Activated gamma-delta T cell treated with anti-CD3 and anti-CD28 coated beads, Interleukin-2, amount 50 U/mL, for 16 hours (primary cell): ENCODE data around the gene SLIT1.

Experiments used
- DNase-seq: peaks from one replicate; pipeline ENCODE4 v3.0.0-alpha.2; 2020; ENCODE audit warnings: low read depth

The SLIT1 gene

DNA sequence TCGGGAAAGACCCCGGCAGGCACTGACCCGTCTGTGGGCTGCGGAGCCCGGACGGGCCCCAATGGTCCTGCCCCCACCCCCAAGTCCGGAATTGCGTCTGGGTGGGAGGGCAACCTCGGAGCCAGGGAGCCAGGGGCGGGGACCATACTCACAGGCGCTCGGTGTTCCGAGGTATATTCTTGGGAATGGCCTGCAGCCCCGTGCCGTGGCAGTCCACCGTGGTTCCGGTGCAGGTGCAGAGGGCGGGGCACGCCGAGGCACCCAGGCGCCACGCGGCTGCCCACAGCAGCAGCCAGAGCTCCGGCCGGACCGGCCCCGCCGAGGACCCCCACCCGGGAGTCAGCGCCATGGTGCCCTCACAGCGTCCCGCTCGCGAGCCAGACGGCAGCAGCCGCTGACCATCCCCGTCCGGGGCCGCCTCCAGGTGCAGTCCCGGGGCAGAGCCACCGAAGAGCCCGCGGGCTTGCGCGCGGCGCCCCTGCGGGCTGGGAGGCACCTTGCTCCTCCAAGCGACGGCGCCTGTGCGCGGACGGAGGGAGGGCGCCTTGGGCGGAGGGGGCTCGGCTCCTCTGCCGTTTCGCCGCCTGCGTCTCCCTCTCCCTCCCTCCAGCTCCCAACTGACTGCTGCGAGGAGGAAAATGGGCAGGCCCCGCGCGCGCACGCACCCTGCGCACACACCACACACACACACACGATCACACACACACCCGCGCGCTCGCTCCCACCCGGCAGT, at the start of gene SLIT1:
SLIT1 (minus strand) TSS at position 634 of the 733 bp plus-strand sequence; CDS start at position 349, 285 bp downstream.
- DNase-seq = no peak

DNA sequence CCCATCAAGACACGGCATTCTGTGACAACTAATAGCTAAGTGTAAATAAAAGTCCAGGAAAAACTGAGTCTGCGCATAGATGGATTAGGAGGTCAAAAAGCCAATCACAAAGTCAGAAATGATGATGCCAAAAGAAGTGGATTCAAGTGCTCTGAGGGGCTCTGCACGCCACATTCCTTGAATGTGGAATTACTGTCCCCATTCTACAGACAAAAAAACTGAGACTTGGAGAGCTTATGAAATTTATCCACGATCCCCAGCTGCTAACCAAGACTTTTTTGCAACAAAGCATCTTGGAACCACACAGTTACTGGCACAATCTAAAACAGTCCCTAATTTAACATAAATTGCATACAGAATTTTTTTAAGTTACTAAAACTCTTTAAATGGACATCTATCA, 49.6 kb upstream of the SLIT1 start:
- no peak for DNase-seq

DNA sequence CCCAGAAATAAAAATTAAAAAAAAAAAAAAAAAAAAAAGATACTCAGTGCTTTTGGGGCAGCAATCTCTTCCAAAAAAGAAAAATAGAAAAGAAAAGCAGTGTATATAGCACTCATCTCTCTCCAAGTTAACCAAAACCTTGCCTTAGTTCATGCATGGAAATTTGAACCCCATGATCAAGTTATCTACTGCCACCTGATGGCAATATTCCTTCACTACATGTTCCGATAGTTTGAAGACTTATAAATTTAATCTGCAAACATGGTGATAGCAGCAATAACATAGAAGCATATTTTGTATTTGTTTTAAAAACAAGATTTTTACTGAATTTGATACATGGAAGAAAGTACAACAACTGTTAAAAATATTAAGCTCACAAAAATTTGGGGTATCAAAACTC, 48.6 kb upstream of the SLIT1 start:
- DNase-seq = no peak

DNA sequence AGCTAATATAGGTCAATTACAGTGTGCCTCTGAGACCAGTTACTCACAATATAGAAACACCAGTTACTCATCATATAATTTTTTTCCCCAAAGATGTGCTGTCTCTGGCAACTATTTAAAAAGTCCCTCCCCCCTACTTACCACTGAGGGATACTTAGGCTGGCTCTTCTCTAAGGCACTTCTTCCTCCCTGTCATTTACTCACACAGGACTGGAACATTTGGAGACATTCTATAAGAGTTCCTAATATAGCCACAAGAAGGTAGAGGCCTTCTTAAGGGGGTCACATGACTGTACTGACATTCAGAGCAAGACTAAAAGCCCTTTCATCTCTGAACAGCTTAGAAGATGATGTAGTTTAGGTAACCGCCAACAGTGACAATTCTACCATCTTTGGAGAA, 44.4 kb upstream of the SLIT1 start:
- DNase-seq = no peak

DNA sequence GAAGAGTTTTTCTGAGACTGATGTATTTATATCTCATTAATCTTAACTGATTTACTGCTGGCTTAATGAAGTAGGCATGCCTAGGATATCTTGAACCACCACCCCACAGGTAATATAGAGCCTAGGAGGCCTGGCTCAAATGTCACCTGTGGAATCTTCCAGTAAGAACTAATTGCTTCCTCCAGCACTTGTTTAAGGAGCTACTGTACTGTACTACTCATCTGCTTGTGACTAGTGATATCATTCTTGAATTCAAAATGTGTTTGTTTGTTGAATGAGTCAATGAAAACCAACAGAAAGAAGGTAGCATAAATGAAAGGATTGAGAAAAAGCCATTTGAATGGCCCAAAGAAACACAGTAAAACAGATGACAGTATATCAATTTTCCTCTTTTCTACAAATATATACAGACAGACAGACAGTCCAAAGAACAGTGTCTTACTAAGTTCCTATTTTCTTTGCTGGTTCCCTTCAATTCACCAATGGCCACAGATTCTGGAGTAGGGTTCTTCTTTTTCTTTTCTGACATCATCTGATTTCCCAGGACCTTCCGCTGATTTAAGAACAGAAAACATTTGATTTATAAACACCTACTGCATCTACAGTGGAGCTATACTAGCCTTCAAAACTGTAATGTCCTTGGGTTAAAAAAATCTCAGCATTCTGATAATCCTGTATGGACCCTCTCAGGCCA, 43.7 kb upstream of the SLIT1 start:
- no peak for DNase-seq

DNA sequence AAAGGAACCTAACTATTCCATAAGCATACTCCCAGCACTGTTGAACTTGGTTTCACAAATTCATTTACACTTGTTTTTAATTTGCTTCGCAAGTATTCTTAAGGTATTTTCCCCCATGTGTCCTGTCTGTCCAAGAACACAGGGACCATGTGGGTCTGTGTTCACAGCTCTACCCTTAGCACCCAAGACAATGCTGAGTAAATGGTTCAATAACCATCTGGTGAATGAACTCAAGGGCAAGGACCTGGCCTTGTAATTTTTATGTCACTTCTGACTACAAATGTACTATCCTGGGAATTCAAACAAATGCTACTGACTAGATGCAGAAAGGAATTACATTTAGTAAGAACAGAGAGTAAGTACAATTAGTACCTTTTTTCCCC, 43.0 kb upstream of the SLIT1 start:
- DNase-seq = no peak

DNA sequence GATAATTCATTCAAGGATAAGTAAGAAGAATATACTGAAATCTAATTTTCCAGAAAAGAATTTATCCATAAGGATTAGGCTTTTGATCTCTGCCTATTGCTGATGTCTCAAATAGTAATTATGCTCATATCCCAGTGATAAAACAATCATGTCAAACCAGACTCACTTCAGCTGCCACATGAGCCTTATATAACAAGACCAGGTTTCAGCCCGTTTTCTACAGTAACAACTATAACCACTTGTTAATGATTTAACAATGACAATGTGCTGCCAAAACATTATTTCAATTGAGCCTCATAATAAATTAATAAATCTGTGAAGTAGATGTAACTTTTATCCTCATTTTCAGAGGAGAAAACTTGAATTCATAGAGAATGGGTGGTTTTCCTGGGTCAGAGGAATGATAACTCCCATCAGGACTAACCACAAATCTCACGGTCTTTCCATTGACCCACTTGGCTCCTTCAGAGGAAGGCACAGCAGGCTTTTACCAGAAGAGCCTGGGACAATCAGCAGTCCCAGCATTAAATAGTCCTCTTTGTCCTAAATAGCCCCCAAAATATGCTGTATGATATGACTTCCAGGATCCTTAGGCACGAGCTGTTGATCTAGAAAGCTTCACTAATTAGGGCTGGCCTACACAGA, 42.5 kb upstream of the SLIT1 start:
- DNase-seq = no peak

DNA sequence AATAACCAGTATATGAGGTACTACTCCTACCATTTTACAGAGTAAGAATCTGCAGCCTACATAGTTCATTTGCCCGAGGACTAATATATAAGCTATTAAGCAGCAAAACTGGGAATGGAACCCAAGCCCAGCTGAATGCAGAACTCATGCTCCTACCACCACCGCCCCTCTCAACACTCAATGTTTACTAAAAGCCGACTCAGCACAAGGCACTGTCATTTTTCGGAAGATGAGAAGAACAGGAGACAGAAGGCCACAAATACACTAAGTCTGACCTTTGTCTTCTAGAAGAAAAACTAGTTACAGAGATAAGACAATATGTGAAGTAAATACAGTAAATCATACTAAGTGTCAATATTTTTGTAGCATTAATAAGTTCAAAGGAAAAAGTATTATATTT, 40.6 kb upstream of the SLIT1 start:
- no peak for DNase-seq

DNA sequence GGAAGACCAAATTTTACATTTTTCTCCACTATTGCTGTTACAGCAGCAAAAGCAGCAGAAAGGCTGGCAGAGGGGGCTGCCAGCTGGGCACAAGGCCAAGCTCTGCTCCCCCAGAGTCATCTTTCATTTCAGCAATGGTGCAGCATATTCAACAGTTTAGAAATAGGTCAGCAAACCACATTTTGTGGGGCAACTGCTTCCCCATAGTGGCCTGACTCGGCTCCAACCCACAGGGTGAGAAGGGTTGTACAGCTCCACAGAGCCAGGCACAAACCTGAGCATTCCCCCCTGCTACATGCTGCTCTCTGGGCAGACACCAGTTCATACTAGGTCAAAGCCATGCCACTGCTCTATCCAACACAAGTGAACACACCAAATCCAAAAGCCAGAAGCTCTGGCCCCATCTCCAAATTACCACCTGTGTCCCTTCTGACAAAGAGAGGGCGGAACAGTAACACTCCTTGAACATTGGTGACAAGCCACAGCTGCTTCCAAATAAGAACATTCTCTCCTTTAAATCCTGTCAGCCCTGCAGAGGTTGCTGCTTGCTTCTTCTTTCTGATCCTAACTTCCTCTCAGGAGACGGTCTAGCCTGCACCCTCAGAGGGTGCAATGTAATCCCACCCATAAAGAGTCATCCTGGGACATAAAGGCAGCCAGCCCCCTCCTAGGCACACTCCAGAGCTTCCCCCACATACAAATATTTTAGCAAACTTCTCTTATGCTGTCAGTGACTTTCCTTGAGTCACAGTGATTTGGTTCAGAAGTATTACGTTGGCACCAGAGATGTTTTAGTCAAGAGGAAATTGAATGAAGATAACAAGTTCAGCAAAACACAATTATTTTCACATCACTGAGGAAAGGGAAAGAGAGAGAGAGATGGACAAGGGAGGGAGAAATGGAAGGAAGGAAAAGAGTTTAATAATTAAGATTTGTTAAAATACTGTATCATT, 39.0 kb upstream of the SLIT1 start:
- no peak for DNase-seq

DNA sequence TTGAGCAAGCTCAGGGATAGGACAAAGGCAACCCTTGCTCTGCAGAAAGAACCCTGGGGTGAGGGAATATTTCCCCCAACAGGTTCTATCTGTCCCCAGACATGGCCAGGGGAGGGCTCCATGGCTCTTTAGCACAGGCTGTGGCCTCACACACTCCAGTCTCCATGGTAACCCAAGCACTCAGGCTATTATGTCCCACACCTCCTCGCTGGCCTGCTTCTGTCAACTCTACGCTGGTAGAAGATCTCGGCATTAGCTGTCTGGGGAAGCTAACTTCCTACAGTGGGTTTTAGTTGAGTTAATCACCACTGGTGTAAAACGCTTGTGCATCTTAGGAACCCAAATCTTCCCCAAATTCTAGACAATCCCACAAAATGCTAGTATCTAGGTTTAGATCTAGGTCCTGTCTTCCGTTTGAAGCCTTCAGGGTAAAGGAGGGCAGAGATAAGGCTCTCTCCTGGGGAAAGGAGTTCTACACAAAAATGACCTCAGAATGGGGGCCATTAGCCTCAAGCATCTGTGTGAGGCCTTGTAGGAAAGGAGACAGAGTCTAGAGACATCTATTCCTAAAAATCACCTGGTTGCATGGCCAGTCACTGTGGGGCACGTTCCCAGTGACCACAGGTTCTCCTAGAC, 36.7 kb upstream of the SLIT1 start:
- DNase-seq = no peak

DNA sequence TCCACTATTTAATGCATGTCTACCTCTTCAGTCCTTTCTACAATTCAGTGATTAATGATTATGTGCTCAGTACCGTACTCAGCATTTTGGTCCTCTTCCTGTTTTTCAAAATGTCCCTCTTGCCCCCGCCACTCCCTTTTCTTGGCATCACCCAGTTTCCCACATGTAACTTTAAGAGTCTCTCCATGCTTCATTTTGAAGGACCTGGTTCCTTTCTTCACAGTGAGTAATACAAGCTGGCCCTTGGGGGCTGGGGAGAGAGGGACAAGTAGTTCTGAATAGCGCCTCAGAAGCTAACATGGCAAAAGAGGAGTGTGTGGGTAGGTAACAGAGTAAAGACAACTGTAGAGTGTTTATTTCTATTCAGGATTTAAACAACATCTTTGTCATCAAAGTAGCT, 34.6 kb upstream of the SLIT1 start:
- no peak for DNase-seq

DNA sequence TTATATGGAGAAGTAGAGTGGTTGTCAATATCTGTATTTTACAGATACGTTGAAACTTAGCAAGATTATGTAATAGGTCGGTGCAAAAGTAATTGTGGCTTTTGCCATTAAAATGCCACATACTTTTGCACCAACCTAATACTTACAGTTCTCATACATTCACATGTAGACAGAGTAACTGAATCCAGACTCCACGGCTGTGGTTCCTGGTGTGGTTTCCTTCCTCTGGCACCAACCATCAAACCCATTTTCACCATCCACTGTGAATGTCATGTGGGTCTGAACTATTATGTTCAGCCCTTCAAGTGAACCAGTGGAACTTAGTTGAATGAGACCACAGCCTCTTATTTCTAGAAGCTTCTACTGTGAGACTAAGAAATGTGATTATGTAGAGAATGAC, 31.5 kb upstream of the SLIT1 start:
- no peak for DNase-seq

DNA sequence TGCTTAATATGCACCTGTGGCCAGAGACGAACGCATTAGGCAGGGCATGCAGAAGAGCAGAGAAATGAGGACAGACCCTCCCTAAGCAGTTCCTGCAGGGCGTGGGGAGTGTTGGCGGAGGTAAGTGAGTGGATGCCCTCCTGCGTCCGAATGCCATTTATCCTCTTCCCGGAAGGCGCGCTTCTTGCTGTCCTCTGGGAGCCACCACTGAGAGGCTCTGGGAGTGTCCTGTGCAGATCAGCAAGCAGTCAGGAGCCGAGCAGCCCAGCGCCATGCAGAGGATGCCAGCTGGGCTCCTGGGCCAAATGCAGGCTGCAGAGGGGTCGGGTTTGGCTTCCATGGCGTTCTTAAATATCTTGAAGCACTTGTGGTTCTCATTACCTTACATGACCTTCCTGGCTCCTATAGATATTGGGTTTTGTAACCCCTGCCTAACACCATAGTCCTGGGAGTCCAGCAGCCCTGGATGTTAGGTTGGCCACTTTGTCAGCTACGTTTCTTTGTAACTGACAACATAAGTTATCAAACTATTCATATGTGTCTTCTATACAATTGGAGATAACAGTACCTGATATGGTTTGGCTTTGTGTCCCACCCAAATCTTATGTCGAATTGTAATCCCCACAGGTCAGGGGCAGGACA, 30.0 kb upstream of the SLIT1 start:
- DNase-seq = no peak

DNA sequence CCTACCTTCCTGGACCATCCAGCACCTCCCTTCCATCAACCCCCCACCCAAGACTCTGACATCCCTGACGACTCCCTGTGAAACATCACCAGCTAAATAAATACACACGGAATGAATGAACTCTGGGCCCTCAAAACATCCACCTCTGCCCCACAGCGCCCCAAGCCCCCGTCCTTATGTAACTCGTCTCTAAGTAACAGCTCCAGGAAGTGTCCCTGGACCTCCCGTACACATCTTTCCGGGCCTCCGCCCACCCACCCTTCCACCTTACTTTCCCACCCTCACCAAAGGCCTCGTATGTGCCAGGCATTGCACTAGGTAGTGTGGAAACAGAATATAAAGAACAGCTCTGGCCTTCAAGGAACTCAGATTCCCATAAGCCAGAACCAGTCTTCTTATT, 27.7 kb upstream of the SLIT1 start:
- DNase-seq = no peak

DNA sequence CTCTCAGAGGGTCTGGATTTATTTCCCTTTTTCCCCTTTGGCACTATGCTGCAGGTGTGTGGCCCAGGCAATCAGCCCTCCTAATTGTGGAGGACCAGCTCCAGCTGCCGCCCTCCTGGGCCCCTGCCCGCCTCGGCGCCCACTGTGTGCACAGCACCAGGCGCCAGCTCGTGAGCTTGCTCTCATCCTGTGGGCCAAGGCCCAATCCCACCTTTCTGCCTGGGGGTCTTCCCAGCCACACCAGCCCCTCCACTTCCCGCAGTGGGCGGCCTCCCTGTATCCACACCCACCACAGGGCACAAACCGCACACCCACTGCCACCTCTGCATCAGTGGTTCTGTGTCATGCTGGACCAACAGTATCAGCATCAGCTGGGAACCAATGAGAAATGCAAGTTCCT, 25.5 kb upstream of the SLIT1 start:
- DNase-seq = no peak

DNA sequence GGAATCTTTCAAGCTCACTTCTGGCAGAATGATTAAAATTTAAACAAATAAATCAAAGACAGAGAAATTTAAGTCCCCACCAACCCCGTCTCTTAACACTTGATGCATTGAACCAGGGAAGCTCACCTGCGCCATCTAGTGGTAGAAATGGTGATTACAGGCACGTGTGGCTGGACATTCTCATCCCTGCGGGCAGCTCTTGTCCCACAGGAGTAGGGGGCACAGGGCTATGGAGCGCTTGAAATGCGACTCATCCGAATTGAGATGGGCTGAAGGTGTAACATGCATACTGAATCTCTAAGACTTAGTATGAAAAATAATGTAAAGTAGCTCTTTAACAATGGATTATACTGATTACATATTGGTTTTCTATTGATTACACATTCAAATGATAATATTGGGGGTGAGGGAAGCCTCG, 24.8 kb upstream of the SLIT1 start:
- peak; percentile 60 for DNase-seq

DNA sequence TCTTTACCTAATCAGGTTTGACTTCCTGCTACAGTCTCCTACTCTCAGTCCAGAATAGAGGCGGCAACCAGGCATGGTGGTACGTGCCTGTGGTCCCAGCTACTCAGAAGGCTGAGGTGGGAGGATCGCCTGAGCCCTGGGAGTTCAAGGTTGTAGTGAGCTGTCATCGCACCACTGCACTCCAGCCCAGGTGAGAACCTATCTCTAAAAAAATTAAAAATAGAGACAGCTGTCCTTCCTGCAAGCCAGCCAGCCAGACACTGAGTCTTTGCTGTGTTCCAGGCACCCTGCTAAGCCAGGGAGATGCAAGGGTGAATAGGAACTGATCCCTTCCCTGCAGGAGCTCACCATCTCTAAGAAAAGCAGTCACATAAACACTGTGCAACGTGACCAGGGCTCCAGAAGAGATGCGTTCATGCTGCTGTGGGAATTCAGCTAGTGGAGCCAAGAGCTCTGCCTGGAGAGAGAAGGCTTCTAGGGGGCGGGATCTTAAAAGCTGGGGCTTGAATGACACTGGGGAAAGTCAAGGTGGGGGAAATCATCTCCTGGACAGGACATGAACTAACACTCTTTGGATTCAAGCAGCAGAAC, 22.1 kb upstream of the SLIT1 start:
- no peak for DNase-seq

DNA sequence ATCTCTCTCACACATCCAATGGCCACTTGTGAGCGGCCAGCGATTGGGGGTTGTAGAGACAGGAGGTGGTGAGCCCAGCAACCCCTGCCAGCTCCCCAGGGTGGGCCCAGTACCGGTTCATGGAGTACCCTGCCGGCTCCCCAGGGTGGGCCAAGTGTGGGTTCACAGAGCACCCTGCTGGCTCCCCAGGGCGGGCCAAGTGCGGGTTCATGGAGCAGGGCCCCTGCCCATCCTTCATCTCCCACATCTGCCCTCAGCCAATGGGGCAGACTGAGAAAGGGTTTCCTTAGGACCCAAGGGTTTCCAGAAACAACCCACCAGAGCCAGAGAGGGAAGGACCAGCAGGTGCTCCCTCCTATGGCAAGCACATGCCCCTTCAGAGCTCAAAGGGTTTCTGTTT, 21.4 kb upstream of the SLIT1 start:
- no peak for DNase-seq

DNA sequence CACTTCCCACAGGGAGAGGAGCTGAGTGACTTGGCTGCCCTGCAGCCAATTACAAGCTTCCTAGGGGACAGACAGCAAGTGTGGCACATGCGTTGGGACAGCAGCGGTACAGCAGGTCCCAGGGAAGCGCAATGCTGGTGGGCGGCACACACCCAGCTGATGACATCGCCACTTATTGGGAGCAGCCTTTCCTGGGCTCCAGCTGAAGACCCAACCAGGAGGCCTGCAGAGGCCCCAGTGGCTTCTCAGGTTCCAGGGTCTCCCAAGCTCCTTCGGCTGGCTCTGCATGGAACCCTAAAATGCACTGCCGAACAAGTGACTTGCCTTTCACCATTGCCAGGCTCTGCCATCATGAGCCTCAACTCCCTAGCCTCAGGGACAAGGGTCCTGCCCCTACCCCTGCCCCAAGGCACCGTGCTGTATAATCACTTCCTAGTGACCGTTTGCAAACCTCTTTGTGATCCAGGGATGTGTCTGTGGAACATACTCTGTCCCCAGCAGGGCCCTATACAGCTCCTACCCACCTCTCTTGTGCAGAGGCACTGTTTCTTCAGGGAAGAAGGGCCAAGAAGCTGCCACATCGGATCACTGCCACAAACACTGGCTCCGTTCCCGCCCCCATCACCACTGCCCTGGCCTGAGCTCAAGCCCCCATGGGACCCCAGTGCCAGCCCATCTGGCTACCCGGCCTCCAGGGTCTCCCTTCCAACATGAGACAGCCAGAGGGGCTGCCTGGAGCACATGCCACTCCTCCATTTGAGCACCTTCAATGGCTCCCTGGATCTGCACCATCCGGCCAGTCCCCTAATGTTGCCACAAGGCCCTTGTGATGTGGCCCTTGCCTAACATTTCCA, 19.3 kb upstream of the SLIT1 start:
- no peak for DNase-seq

DNA sequence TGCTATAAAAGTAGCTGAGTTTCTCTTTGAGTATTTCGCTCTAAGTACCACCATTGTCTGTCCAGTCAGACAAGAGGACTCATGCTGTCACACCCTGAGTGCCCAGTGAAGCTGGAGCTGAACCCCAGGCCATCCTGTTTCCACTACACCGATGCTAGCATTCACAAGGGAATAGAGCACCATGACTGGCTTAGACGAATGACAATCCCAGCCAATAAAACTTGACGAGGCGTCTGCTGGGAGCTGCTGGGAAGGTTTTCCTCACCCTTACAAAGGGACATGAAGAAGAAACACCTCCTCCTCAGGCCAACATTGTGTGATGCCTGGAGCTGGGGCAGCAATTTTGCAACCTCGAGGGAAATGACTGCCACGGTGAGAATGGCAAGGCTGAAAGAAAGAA, 17.5 kb upstream of the SLIT1 start:
- no peak for DNase-seq
